ENCODE results near the gene NDUFB10. TPM values are rescaled to one million over a fixed set of nuclear protein-coding genes. Genes with fewer than 3 reads are reported as not detected.
"Not testable (repeated sequence)": the region's sequence is repeated elsewhere in the genome, so short reads cannot be mapped to it uniquely, and the experiment has no call there.

Gene NDUFB10
- total RNA-seq, 1 donor from 2014 or later, result 95.0 TPM

GRCh38 chr16:1917665-1918350, 41.5 kb upstream of the NDUFB10 start:
- DNase-seq (ENCODE audit: low spot score in 2 of 2, unreplicated experiment in 2 of 2), result no peak
- peaks cover 8% of the 10 kb centered on the region for H3K4me1 Mint-ChIP-seq
- no peak overlapping the region for H3K27ac Mint-ChIP-seq
- no peaks in the 10 kb centered on the region for H3K36me3 Mint-ChIP-seq
- no peak overlapping the region for H3K4me3 Mint-ChIP-seq
- TF ChIP-seq CTCF (IDR thresholded peaks at IDR 0.05; ENCODE audit: unreplicated experiment), result no peak
- peaks cover 83% of the 10 kb centered on the region for H3K27me3 Mint-ChIP-seq (ENCODE audit: low read depth)
- H3K9me3 Mint-ChIP-seq, result no peaks in the 10 kb centered on the region

- no peaks in the 10 kb centered on the region for H3K36me3 Mint-ChIP-seq
- H3K27me3 Mint-ChIP-seq (ENCODE audit: low read depth), result peaks cover 90% of the 10 kb centered on the region
- no peaks in the 10 kb centered on the region for H3K9me3 Mint-ChIP-seq
- TF ChIP-seq CTCF (IDR thresholded peaks at IDR 0.05; ENCODE audit: unreplicated experiment), result no peak
- no peak within 1 kb of the TSS for H3K27ac Mint-ChIP-seq
- H3K4me1 Mint-ChIP-seq, result peaks cover 15% of the 10 kb centered on the region
- no peak for DNase-seq (ENCODE audit: low spot score in 2 of 2, unreplicated experiment in 2 of 2)
- peak within 1 kb of the TSS; percentile 15 for H3K4me3 Mint-ChIP-seq
Observed at GRCh38 chr16:1918351-1919326, 40.7 kb upstream of the NDUFB10 start, which contains the start of gene HS3ST6. TSS of gene HS3ST6 (minus strand) at chr16:1918415. CDS start at chr16:1918323, 92 bp downstream.

GRCh38 chr16:1919327-1919998, 39.9 kb upstream of the NDUFB10 start:
- H3K36me3 Mint-ChIP-seq, result no peaks in the 10 kb centered on the region
- TF ChIP-seq CTCF (IDR thresholded peaks at IDR 0.05; ENCODE audit: unreplicated experiment), result no peak
- H3K4me1 Mint-ChIP-seq, result peaks cover 21% of the 10 kb centered on the region
- H3K9me3 Mint-ChIP-seq, result no peaks in the 10 kb centered on the region
- no peak for DNase-seq (ENCODE audit: low spot score in 2 of 2, unreplicated experiment in 2 of 2)
- peaks cover 84% of the 10 kb centered on the region for H3K27me3 Mint-ChIP-seq (ENCODE audit: low read depth)
- no peak overlapping the region for H3K27ac Mint-ChIP-seq
- H3K4me3 Mint-ChIP-seq, result no peak overlapping the region

GRCh38 chr16:1920122-1920521, 39.2 kb upstream of the NDUFB10 start:
- peaks cover 77% of the 10 kb centered on the region for H3K27me3 Mint-ChIP-seq (ENCODE audit: low read depth)
- H3K4me1 Mint-ChIP-seq, result peaks cover 25% of the 10 kb centered on the region
- not testable (repeated sequence) for H3K4me3 Mint-ChIP-seq; H3K27ac Mint-ChIP-seq; H3K36me3 Mint-ChIP-seq; DNase-seq (ENCODE audit: low spot score in 2 of 2, unreplicated experiment in 2 of 2); H3K9me3 Mint-ChIP-seq

- no peak for DNase-seq (ENCODE audit: low spot score in 2 of 2, unreplicated experiment in 2 of 2)
- H3K4me3 Mint-ChIP-seq, result no peak overlapping the region
- H3K36me3 Mint-ChIP-seq, result no peaks in the 10 kb centered on the region
- H3K4me1 Mint-ChIP-seq, result peaks cover 30% of the 10 kb centered on the region
- no peak overlapping the region for H3K27ac Mint-ChIP-seq
- no peaks in the 10 kb centered on the region for H3K9me3 Mint-ChIP-seq
- TF ChIP-seq CTCF (IDR thresholded peaks at IDR 0.05; ENCODE audit: unreplicated experiment), result no peak
- H3K27me3 Mint-ChIP-seq (ENCODE audit: low read depth), result peaks cover 71% of the 10 kb centered on the region
Observed at GRCh38 chr16:1920727-1921171, 38.6 kb upstream of the NDUFB10 start.
